ENCODE results near the gene PSMB2. TPM values are rescaled to one million over a fixed set of nuclear protein-coding genes. Genes with fewer than 3 reads are reported as not detected.
"Not testable (repeated sequence)": the region's sequence is repeated elsewhere in the genome, so short reads cannot be mapped to it uniquely, and the experiment has no call there.

The PSMB2 gene
- total RNA-seq, 1 experiment from 2014 or later = 97.4 TPM

GRCh38 chr1:35603468-35603867 is 37.9 kb downstream of the PSMB2 start:
- DNase-seq (ENCODE audit: low read depth) = no peak
- in situ Hi-C loops (cut with HindIII; ENCODE audit: low pct_unique_long_range_greater_than_20kb, low sequenced_read_pairs) = no loop called here

GRCh38 chr1:35600593-35600992 is 40.7 kb downstream of the PSMB2 start:
- no peak for DNase-seq (ENCODE audit: low read depth)
- in situ Hi-C loops (cut with HindIII; ENCODE audit: low pct_unique_long_range_greater_than_20kb, low sequenced_read_pairs) = no loop called here

GRCh38 chr1:35599411-35599810 is 41.9 kb downstream of the PSMB2 start:
- in situ Hi-C loops (cut with HindIII; ENCODE audit: low pct_unique_long_range_greater_than_20kb, low sequenced_read_pairs) = no loop called here

GRCh38 chr1:35598895-35599294 is 42.4 kb downstream of the PSMB2 start:
- in situ Hi-C loops (cut with HindIII; ENCODE audit: low pct_unique_long_range_greater_than_20kb, low sequenced_read_pairs) = no loop called here
- no peak for DNase-seq (ENCODE audit: low read depth)

More at GRCh38 chr1:35599411-35599810, 41.9 kb downstream of the PSMB2 start:
- no peak for DNase-seq (ENCODE audit: low read depth)

GRCh38 chr1:35597870-35598269 is 43.5 kb downstream of the PSMB2 start:
- in situ Hi-C loops (cut with HindIII; ENCODE audit: low pct_unique_long_range_greater_than_20kb, low sequenced_read_pairs) = no loop called here
- no peak for DNase-seq (ENCODE audit: low read depth)

GRCh38 chr1:35595684-35596083 is 45.6 kb downstream of the PSMB2 start:
- no peak for DNase-seq (ENCODE audit: low read depth)
- in situ Hi-C loops (cut with HindIII; ENCODE audit: low pct_unique_long_range_greater_than_20kb, low sequenced_read_pairs) = no loop called here

- in situ Hi-C loops (cut with HindIII; ENCODE audit: low pct_unique_long_range_greater_than_20kb, low sequenced_read_pairs) = no loop called here
- no peak for DNase-seq (ENCODE audit: low read depth)
These were observed 47.1 kb downstream of the PSMB2 start for GRCh38 chr1:35594005-35594760.

- no peak for DNase-seq (ENCODE audit: low read depth)
These were observed 48.1 kb downstream of the PSMB2 start for GRCh38 chr1:35592991-35593769.

GRCh38 chr1:35591211-35591610 is 50.1 kb downstream of the PSMB2 start:
- in situ Hi-C loops (cut with HindIII; ENCODE audit: low pct_unique_long_range_greater_than_20kb, low sequenced_read_pairs) = no loop called here
- DNase-seq (ENCODE audit: low read depth) = no peak

More at GRCh38 chr1:35592991-35593769, 48.1 kb downstream of the PSMB2 start:
- in situ Hi-C loops (cut with HindIII; ENCODE audit: low pct_unique_long_range_greater_than_20kb, low sequenced_read_pairs) = no loop called here

GRCh38 chr1:35590476-35591040 is 50.8 kb downstream of the PSMB2 start:
- no peak for DNase-seq (ENCODE audit: low read depth)
- in situ Hi-C loops (cut with HindIII; ENCODE audit: low pct_unique_long_range_greater_than_20kb, low sequenced_read_pairs) = no loop called here

GRCh38 chr1:35589516-35590427 is 51.6 kb downstream of the PSMB2 start:
- DNase-seq (ENCODE audit: low read depth) = no peak
- in situ Hi-C loops (cut with HindIII; ENCODE audit: low pct_unique_long_range_greater_than_20kb, low sequenced_read_pairs) = no loop called here

- in situ Hi-C loops (cut with HindIII; ENCODE audit: low pct_unique_long_range_greater_than_20kb, low sequenced_read_pairs) = no loop called here
- no peak for DNase-seq (ENCODE audit: low read depth)
These were observed 53.0 kb downstream of the PSMB2 start for GRCh38 chr1:35588197-35588910.

GRCh38 chr1:35587736-35588135 is 53.6 kb downstream of the PSMB2 start:
- no peak for DNase-seq (ENCODE audit: low read depth)
- in situ Hi-C loops (cut with HindIII; ENCODE audit: low pct_unique_long_range_greater_than_20kb, low sequenced_read_pairs) = no loop called here

GRCh38 chr1:35586808-35587207 is 54.5 kb downstream of the PSMB2 start:
- no peak for DNase-seq (ENCODE audit: low read depth)
- in situ Hi-C loops (cut with HindIII; ENCODE audit: low pct_unique_long_range_greater_than_20kb, low sequenced_read_pairs) = no loop called here

GRCh38 chr1:35585805-35586204 is 55.5 kb downstream of the PSMB2 start:
- in situ Hi-C loops (cut with HindIII; ENCODE audit: low pct_unique_long_range_greater_than_20kb, low sequenced_read_pairs); DNase-seq (ENCODE audit: low read depth): not testable (repeated sequence)

GRCh38 chr1:35585281-35585680 is 56.0 kb downstream of the PSMB2 start:
- DNase-seq (ENCODE audit: low read depth) = no peak
- in situ Hi-C loops (cut with HindIII; ENCODE audit: low pct_unique_long_range_greater_than_20kb, low sequenced_read_pairs) = no loop called here

- DNase-seq (ENCODE audit: low read depth); in situ Hi-C loops (cut with HindIII; ENCODE audit: low pct_unique_long_range_greater_than_20kb, low sequenced_read_pairs): not testable (repeated sequence)
These were observed 59.7 kb downstream of the PSMB2 start for GRCh38 chr1:35581621-35582020.

GRCh38 chr1:35580949-35581388 is 60.4 kb downstream of the PSMB2 start:
- in situ Hi-C loops (cut with HindIII; ENCODE audit: low pct_unique_long_range_greater_than_20kb, low sequenced_read_pairs) = no loop called here
- no peak for DNase-seq (ENCODE audit: low read depth)
